HCT116 (cell line): ENCODE data around the gene MUC22. TPM values are rescaled to one million over a fixed set of nuclear protein-coding genes. Genes with fewer than 3 reads are reported as not detected.

ENCODE experiments used
- ATAC-seq: fragments of 200-7000 bp; cut with Tn5 transposase; 2 replicates; pipeline ENCODE4 v1.9.1; 2020; ENCODE audit warnings: mild to moderate bottlenecking, moderate library complexity
- BruUV-seq: library from RNA; stranded (reverse); fragments of 400-500 nt; replicated peaks from 2 replicates; lab custom pipeline; 2021; lab: Mats Ljungman, UMichigan
- CTCF ChIA-PET: fragments of 300-600 bp; sonication (Branson Sonifier 250); formaldehyde crosslinking; loops from one replicate; lab custom pipeline; 2021; ENCODE audit warnings: antibody characterized with exemption; lab: Charles Lee
- POLR2A ChIA-PET: fragments of 300-600, 350-600 bp; sonication (Branson Sonifier 250); formaldehyde crosslinking; loops from one replicate; lab custom pipeline; 2021; ENCODE audit warnings: antibody characterized with exemption; lab: Charles Lee
- RAD21 ChIA-PET, 2 experiments: fragments of 300-600 bp; sonication (Branson Sonifier 250); formaldehyde crosslinking; loops; one replicate each; lab custom pipeline; 2023; ENCODE audit warnings: low total read pairs in 2 of 2; ENCODE audit not compliant: uncharacterized antibody in 2 of 2, unreplicated experiment in 2 of 2, low non-redundant PET in 1 of 2; lab: Charles Lee
- DNase-seq: peaks from one replicate; pipeline ENCODE4 v3.0.0-alpha.2; 2010; ENCODE audit warnings: low read depth, low spot score
- H2AFZ ChIP-seq: fragments of 200-600 bp; shearing (Covaris generic), sonication (generic); 2 replicates; pipeline ENCODE4 v1.6.1; 2017; ENCODE audit warnings: low read depth, mixed run types, mixed read lengths, antibody characterized with exemption, low read length; ENCODE audit not compliant: poor library complexity, severe bottlenecking
- H3K27ac ChIP-seq: 2 replicates; pipeline ENCODE4 v1.5.1; 2012; ENCODE audit warnings: low read depth, low read length
- H3K27me3 ChIP-seq: fragments of 200-600 bp; sonication (generic); 2 replicates; pipeline ENCODE4 v1.6.1; 2016; ENCODE audit warnings: mixed run types, low read length, mixed read lengths; ENCODE audit not compliant: insufficient read depth
- H3K36me3 ChIP-seq, 2 experiments: fragments of 200-500 bp in 1 of 2; fragments of 200-600 bp in 1 of 2; sonication (Bioruptor generic) in 1 of 2; sonication (generic) in 1 of 2; 2 replicates each; pipeline versions ENCODE4 v1.5.1 to v1.6.1; 2014 to 2016; ENCODE audit warnings: low read length in 2 of 2, inconsistent platforms in 1 of 2, mixed read lengths in 1 of 2, mixed run types in 1 of 2; ENCODE audit not compliant: insufficient read depth in 2 of 2, control insufficient read depth in 1 of 2
- H3K4me1 ChIP-seq, 2 experiments: fragments of 200-600 bp in 1 of 2; sonication (generic) in 1 of 2; 2 replicates each; pipeline versions ENCODE4 v1.5.1 to v1.6.1; 2012 to 2017; ENCODE audit warnings: low read length in 2 of 2, inconsistent platforms in 1 of 2, mild to moderate bottlenecking in 1 of 2, mixed read lengths in 1 of 2, mixed run types in 1 of 2, moderate library complexity in 1 of 2; ENCODE audit not compliant: insufficient read depth in 2 of 2, control insufficient read depth in 1 of 2
- H3K4me2 ChIP-seq: fragments of 200-600 bp; sonication (generic); 2 replicates; pipeline ENCODE4 v1.6.1; 2017; ENCODE audit warnings: mixed run types, low read length, mixed read lengths
- H3K4me3 ChIP-seq, 2 experiments: fragments of 200-600 bp in 1 of 2; sonication (generic) in 1 of 2; replicated peaks in 1 of 2; 2 replicates each; pipeline ENCODE4 v1.5.1; 2011 to 2016; ENCODE audit warnings: low read length in 2 of 2, control low read depth in 1 of 2, low read depth in 1 of 2, mild to moderate bottlenecking in 1 of 2, mixed read lengths in 1 of 2, mixed run types in 1 of 2
- H3K79me2 ChIP-seq: fragments of 200-600 bp; sonication (generic); 2 replicates; pipeline ENCODE4 v1.6.1; 2017; ENCODE audit warnings: mild to moderate bottlenecking, mixed run types, low read length, moderate library complexity, mixed read lengths; ENCODE audit not compliant: insufficient read depth
- H3K9ac ChIP-seq: fragments of 200-600 bp; sonication (generic); 2 replicates; pipeline ENCODE4 v1.6.1; 2016; ENCODE audit warnings: low read length, mixed read lengths
- H3K9me2 ChIP-seq: fragments of 200-600 bp; sonication (generic), shearing (Covaris generic); 2 replicates; pipeline ENCODE4 v1.6.1; 2017; ENCODE audit warnings: mixed run types, mild to moderate bottlenecking, moderate library complexity; ENCODE audit not compliant: insufficient read depth
- H3K9me3 ChIP-seq, 2 experiments: fragments of 200-500 bp in 1 of 2; fragments of 200-600 bp in 1 of 2; sonication (Bioruptor generic) in 1 of 2; sonication (generic) in 1 of 2; 2 replicates each; pipeline ENCODE4 v1.6.1; 2014 to 2017; ENCODE audit warnings: low read length in 2 of 2, mixed read lengths in 2 of 2, inconsistent platforms in 1 of 2, low read depth in 1 of 2, mild to moderate bottlenecking in 1 of 2, mixed run types in 1 of 2, moderate library complexity in 1 of 2; ENCODE audit not compliant: control insufficient read depth in 1 of 2, insufficient read depth in 1 of 2
- H4K20me1 ChIP-seq: fragments of 200-600 bp; sonication (generic), shearing (Covaris generic); 2 replicates; pipeline ENCODE4 v1.6.1; 2017; ENCODE audit warnings: mixed run types, mild to moderate bottlenecking, moderate library complexity; ENCODE audit not compliant: insufficient read depth
- CEBPB ChIP-seq: IDR thresholded peaks from 2 replicates; pipeline ENCODE4 v1.6.1; 2012; ENCODE audit warnings: low read depth
- EGR1 ChIP-seq: IDR thresholded peaks from 2 replicates; pipeline ENCODE4 v1.6.1; 2012; ENCODE audit warnings: low read depth
- ELF1 ChIP-seq: IDR thresholded peaks from 2 replicates; pipeline ENCODE4 v1.6.1; 2012; ENCODE audit warnings: low read depth, borderline replicate concordance
- EZH2phosphoT487 ChIP-seq: fragments of 200-600 bp; IDR thresholded peaks from 2 replicates; pipeline ENCODE4 v1.6.1; 2018; ENCODE audit warnings: antibody characterized with exemption, borderline replicate concordance
- POLR2AphosphoS5 ChIP-seq: IDR thresholded peaks from 2 replicates; pipeline ENCODE4 v1.6.1; 2011; ENCODE audit warnings: mild to moderate bottlenecking, low read depth, low read length, moderate library complexity
- SIN3A ChIP-seq: IDR thresholded peaks from 2 replicates; pipeline ENCODE4 v1.6.1; 2012; ENCODE audit warnings: low read depth
- SRF ChIP-seq: IDR thresholded peaks from 2 replicates; pipeline ENCODE4 v1.6.1; 2012; ENCODE audit warnings: low read depth
- TCF7L2 ChIP-seq: IDR thresholded peaks from 2 replicates; pipeline ENCODE4 v1.7.0; 2011; ENCODE audit warnings: borderline replicate concordance, inconsistent platforms; ENCODE audit not compliant: insufficient read depth, insufficient read length; ENCODE audit errors: extremely low read depth
- YY1 ChIP-seq: IDR thresholded peaks from 2 replicates; pipeline ENCODE4 v1.6.1; 2011; ENCODE audit warnings: low read length, low read depth, moderate library complexity, mild to moderate bottlenecking; ENCODE audit not compliant: insufficient replicate concordance; ENCODE audit errors: extremely low read depth
- ZFX ChIP-seq: fragments of 450-650 bp; IDR thresholded peaks from 2 replicates; pipeline ENCODE4 v1.6.1; 2017
- ZNF274 ChIP-seq: fragments of 200-500 bp; sonication (Bioruptor generic); IDR thresholded peaks from 2 replicates; pipeline ENCODE4 v1.6.1; 2014; ENCODE audit warnings: mild to moderate bottlenecking, low read depth, low read length, inconsistent platforms
- intact Hi-C: fragments of 100-400 bp; cut with micrococcal nuclease; formaldehyde crosslinking; loops from 2 replicates; pipeline ENCODE4 v1.10.0; 2022
- total RNA-seq: library from RNA; stranded (reverse); gene quantifications from one replicate; pipeline ENCODE4 v1.2.1, GENCODE V29; 2021; ENCODE audit not compliant: unreplicated experiment
- TF ChIP-seq, protein P1 (sequence below), 3 experiments: fragments of 200-600 bp in 1 of 3; sonication (generic) in 1 of 3; IDR thresholded peaks in 2 of 3; conservative IDR thresholded peaks in 1 of 3; 2 replicates each; pipeline ENCODE4 v1.5.1; 2012 to 2017; ENCODE audit warnings: low read depth in 2 of 3, low read length in 2 of 3, antibody characterized with exemption in 1 of 3, borderline replicate concordance in 1 of 3, control low read depth in 1 of 3, mild to moderate bottlenecking in 1 of 3, mixed read lengths in 1 of 3, mixed run types in 1 of 3, moderate library complexity in 1 of 3; ENCODE audit not compliant: insufficient read depth in 1 of 3
- TF ChIP-seq, protein P2 (sequence below): IDR thresholded peaks from 2 replicates; pipeline ENCODE4 v1.6.1; 2011; ENCODE audit warnings: mild to moderate bottlenecking, low read length, moderate library complexity; ENCODE audit not compliant: insufficient replicate concordance; ENCODE audit errors: extremely low read depth

The MUC22 gene
- total RNA-seq, 1 experiment from 2014 or later, result not detected

DNA sequence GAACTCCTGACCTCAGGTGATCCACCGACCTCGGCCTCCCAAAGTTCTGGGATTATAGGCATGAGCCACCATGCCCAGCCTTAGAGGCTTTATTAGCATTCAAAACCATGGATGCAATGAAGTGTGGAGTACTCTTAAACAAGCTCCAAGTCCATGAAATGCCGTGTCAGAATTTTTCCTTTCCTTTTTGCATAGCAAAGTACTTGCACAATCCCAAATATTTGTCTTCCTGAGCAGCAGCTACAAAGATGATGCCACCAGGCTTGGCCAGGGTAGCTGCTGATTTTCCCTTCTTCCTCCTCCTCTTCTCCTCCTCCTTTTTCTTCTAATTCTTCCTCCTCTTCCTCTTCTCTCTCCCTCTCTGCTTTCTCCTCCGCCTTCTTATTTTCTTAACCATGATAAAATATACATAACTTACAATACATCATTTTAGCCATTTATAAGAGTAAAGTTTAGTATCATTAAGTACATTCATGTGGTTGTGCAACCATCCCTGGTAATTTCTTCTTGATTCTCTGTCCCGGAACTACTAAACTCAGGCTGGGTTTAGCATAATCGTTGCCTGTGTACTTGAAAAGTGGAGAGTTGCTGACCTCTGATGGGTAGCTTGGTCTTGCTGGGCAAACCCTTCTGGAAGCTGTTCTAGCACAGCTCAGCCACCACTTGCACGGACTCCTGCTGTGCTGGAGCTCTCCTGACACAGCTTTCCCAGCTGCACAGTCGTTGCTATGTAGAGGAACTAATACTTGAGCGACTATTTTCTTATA lies 49.2 kb upstream of the MUC22 start:
- Histone ChIP-seq H3K79me2 (no peaks in the 10 kb centered on the region), H3K27me3 (no peaks in the 10 kb centered on the region), H2AFZ (no peak overlapping the region), H4K20me1 (no peaks in the 10 kb centered on the region), H3K27ac (no peak overlapping the region), H3K4me2 (no peak overlapping the region), H3K9me2 (no peaks in the 10 kb centered on the region), H3K9me3 (no peaks in the 10 kb centered on the region), H3K4me1 (no peaks in the 10 kb centered on the region; a peak in 1 of 4 replicates), H3K4me3 (no peak overlapping the region), H3K36me3 (no peaks in the 10 kb centered on the region), H3K9ac (no peak overlapping the region)
- ATAC-seq (no peak), DNase-seq (no peak)
- no TSS peak for BruUV-seq
- TF ChIP-seq YY1, result no peak
- TF ChIP-seq EGR1, result no peak
- TF ChIP-seq ELF1, result no peak
- no peak for TF ChIP-seq SRF
- no peak for TF ChIP-seq ZFX
- TF ChIP-seq CEBPB, result no peak
- TF ChIP-seq EZH2phosphoT487, result no peak
- TF ChIP-seq POLR2AphosphoS5, result no peak
- TF ChIP-seq, protein P1, sequence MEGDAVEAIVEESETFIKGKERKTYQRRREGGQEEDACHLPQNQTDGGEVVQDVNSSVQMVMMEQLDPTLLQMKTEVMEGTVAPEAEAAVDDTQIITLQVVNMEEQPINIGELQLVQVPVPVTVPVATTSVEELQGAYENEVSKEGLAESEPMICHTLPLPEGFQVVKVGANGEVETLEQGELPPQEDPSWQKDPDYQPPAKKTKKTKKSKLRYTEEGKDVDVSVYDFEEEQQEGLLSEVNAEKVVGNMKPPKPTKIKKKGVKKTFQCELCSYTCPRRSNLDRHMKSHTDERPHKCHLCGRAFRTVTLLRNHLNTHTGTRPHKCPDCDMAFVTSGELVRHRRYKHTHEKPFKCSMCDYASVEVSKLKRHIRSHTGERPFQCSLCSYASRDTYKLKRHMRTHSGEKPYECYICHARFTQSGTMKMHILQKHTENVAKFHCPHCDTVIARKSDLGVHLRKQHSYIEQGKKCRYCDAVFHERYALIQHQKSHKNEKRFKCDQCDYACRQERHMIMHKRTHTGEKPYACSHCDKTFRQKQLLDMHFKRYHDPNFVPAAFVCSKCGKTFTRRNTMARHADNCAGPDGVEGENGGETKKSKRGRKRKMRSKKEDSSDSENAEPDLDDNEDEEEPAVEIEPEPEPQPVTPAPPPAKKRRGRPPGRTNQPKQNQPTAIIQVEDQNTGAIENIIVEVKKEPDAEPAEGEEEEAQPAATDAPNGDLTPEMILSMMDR (IDR thresholded peaks at IDR 0.05 in 2 of 3, conservative IDR thresholded peaks at IDR 0.05 in 1 of 3; ENCODE audit: borderline replicate concordance in 1 of 3, insufficient read depth in 1 of 3, low read depth in 2 of 3, low read length in 2 of 3), result no peak
- no peak for TF ChIP-seq SIN3A
- TF ChIP-seq TCF7L2, result no peak
- no peak for TF ChIP-seq ZNF274
- TF ChIP-seq, protein P2, sequence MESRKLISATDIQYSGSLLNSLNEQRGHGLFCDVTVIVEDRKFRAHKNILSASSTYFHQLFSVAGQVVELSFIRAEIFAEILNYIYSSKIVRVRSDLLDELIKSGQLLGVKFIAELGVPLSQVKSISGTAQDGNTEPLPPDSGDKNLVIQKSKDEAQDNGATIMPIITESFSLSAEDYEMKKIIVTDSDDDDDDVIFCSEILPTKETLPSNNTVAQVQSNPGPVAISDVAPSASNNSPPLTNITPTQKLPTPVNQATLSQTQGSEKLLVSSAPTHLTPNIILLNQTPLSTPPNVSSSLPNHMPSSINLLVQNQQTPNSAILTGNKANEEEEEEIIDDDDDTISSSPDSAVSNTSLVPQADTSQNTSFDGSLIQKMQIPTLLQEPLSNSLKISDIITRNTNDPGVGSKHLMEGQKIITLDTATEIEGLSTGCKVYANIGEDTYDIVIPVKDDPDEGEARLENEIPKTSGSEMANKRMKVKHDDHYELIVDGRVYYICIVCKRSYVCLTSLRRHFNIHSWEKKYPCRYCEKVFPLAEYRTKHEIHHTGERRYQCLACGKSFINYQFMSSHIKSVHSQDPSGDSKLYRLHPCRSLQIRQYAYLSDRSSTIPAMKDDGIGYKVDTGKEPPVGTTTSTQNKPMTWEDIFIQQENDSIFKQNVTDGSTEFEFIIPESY, result no peak
- RAD21 ChIA-PET, result no interaction called here
- CTCF ChIA-PET, result no interaction called here
- intact Hi-C loops, result no loop called here
- POLR2A ChIA-PET, result no interaction called here
